ENCODE results near the gene GDF10. TPM values are rescaled to one million over a fixed set of nuclear protein-coding genes. Genes with fewer than 3 reads are reported as not detected.

GDF10 gene
- total RNA-seq = 1 to 10 TPM in 1 of 5 donors, not detected in 4; 2.6 TPM
- under 1 TPM in 2 of 3 donors, not detected in 1; 0.31 to 0.90 TPM for polyA plus RNA-seq
- long read RNA-seq, donor 1, partial matches to known transcripts = 0 of 1 reads
- long read RNA-seq, donor 1, other reads (novel, unspliced or antisense) = 0 of 1 reads
- long read RNA-seq, donor 2, partial matches to known transcripts = 0 of 1 reads
- long read RNA-seq, donor 2, other reads (novel, unspliced or antisense) = 0 of 1 reads
- long read RNA-seq, donor 3, partial matches to known transcripts = 0 of 1 reads
- long read RNA-seq, donor 3, other reads (novel, unspliced or antisense) = 0 of 1 reads
- long read RNA-seq, donor 4 = 0 reads
- long read RNA-seq, donor 5, transcript GDF10-201 (3 exons, 2,458 nt) = major isoform, 6 of 6 reads
- long read RNA-seq, donor 5, partial matches to known transcripts = 0 of 6 reads
- long read RNA-seq, donor 5, other reads (novel, unspliced or antisense) = 0 of 6 reads
- long read RNA-seq, donor 6, partial matches to known transcripts = 0 of 3 reads
- long read RNA-seq, donor 6, other reads (novel, unspliced or antisense) = 0 of 3 reads
- long read RNA-seq, donor 7, partial matches to known transcripts = 0 of 2 reads
- long read RNA-seq, donor 7, other reads (novel, unspliced or antisense) = 0 of 2 reads
- long read RNA-seq, donor 8 = 0 reads
- long read RNA-seq, donor 9 = 0 reads
- long read RNA-seq, donor 10 = 0 reads

- Histone ChIP-seq H3K4me3 (peak within 1 kb of the TSS; percentile 42 to 52 (median 48)), H3K9me3 (no peaks in the 10 kb centered on the region), H3K27me3 (peaks cover 3 to 76% (median 32%) of the 10 kb centered on the region in 3 donors), H3K4me1 (peaks cover 12 to 20% (median 17%) of the 10 kb centered on the region in 4 donors), H3K36me3 (no peaks in the 10 kb centered on the region), H3K27ac (no peak within 1 kb of the TSS)
- TF ChIP-seq POLR2A (IDR thresholded peaks at IDR 0.05) = no peak
- TF ChIP-seq CTCF (IDR thresholded peaks at IDR 0.05) = no peak
- no peak for TF ChIP-seq POLR2AphosphoS5 (IDR thresholded peaks at IDR 0.05)
- TF ChIP-seq EP300 (IDR thresholded peaks at IDR 0.05) = no peak
- DNase-seq = peak in 1 of 2 donors; percentile 44
- 5 to 13% (median 5%) methylated on average over 19 to 64 of the region's 64 CpGs for WGBS, 5 donors
- intact Hi-C loops (cut with DNase I; ENCODE audit: low total_unique reads) = no loop called here
Observed at GRCh38 chr10:47299611-47300428, at the start of gene GDF10. GDF10 (plus strand) TSS chr10:47300197; CDS start chr10:47300652, 455 bp downstream.

- Histone ChIP-seq H3K36me3 (no peaks in the 10 kb centered on the region), H3K9me3 (no peaks in the 10 kb centered on the region), H3K27me3 (peaks cover 0 to 18% (median 7%) of the 10 kb centered on the region in 3 donors), H3K4me3 (no peak overlapping the region), H3K27ac (no peak overlapping the region), H3K4me1 (no peaks in the 10 kb centered on the region)
- WGBS, 5 donors = 69 to 78% (median 75%) methylated on average over 5 to 7 of the region's 7 CpGs
- no peak for DNase-seq
- intact Hi-C loops (cut with DNase I; ENCODE audit: low total_unique reads) = no loop called here
- TF ChIP-seq POLR2AphosphoS5 (IDR thresholded peaks at IDR 0.05) (no peak), CTCF (IDR thresholded peaks at IDR 0.05) (no peak), POLR2A (IDR thresholded peaks at IDR 0.05) (no peak), EP300 (IDR thresholded peaks at IDR 0.05) (no peak)
Observed at GRCh38 chr10:47252093-47252780, 47.8 kb upstream of the GDF10 start.

GRCh38 chr10:47253030-47253637 is 46.9 kb upstream of the GDF10 start:
- no peaks in the 10 kb centered on the region for H3K36me3 ChIP-seq
- intact Hi-C loops (cut with DNase I; ENCODE audit: low total_unique reads) = no loop called here

More at GRCh38 chr10:47253030-47253637, 46.9 kb upstream of the GDF10 start:
- TF ChIP-seq CTCF (IDR thresholded peaks at IDR 0.05) (no peak), POLR2AphosphoS5 (IDR thresholded peaks at IDR 0.05) (no peak), EP300 (IDR thresholded peaks at IDR 0.05) (no peak), POLR2A (IDR thresholded peaks at IDR 0.05) (no peak)
- Histone ChIP-seq H3K4me1 (no peaks in the 10 kb centered on the region), H3K9me3 (no peaks in the 10 kb centered on the region), H3K27ac (no peak overlapping the region), H3K27me3 (peaks cover 0 to 18% (median 7%) of the 10 kb centered on the region in 3 donors), H3K4me3 (no peak overlapping the region)
- no peak for DNase-seq
- WGBS, 5 donors = 84 to 93% (median 88%) methylated on average over 9 to 10 of the region's 10 CpGs
